SK-N-SH (cell line): ENCODE results near the gene FAM216A. TPM values are rescaled to one million over a fixed set of nuclear protein-coding genes. Genes with fewer than 3 reads are reported as not detected.

Experiments used
- CTCF ChIA-PET: fragments of 300-600, 350-600 bp; formaldehyde crosslinking; extraction: SDS; loops from one replicate; lab custom pipeline; 2021; lab: Yijun Ruan, JAX
- POLR2A ChIA-PET: fragments of 350-600 bp; sonication (Branson Sonifier 250); formaldehyde crosslinking; extraction: SDS; loops from one replicate; lab custom pipeline; 2020; ENCODE audit warnings: antibody characterized with exemption, inconsistent platforms; lab: Yijun Ruan, JAX
- DNase-seq: peaks from one replicate; pipeline ENCODE4 v3.0.0; 2012
- H2AFZ ChIP-seq: fragments of 200-600 bp; sonication (generic); 2 replicates; pipeline ENCODE4 v1.8.1; 2016; ENCODE audit warnings: antibody characterized with exemption, mild to moderate bottlenecking, low read depth
- H3F3A ChIP-seq: fragments of 200-600 bp; sonication (generic); replicated peaks from 2 replicates; pipeline ENCODE3; 2016; ENCODE audit warnings: antibody characterized with exemption, mild to moderate bottlenecking; ENCODE audit not compliant: insufficient read depth
- H3K27ac ChIP-seq, 2 experiments: fragments of 200-500 bp in 1 of 2; fragments of 200-600 bp in 1 of 2; sonication (Bioruptor generic) in 1 of 2; sonication (generic), shearing (Covaris generic) in 1 of 2; 2 replicates each; pipeline versions ENCODE4 v1.5.1 to v1.6.1; 2014 to 2016; ENCODE audit warnings: low read depth in 2 of 2, inconsistent platforms in 1 of 2, low read length in 1 of 2, mild to moderate bottlenecking in 1 of 2, mixed read lengths in 1 of 2
- H3K27me3 ChIP-seq: fragments of 200-600 bp; sonication (generic), shearing (Covaris generic); 2 replicates; pipeline ENCODE4 v1.6.1; 2016; ENCODE audit warnings: mixed run types; ENCODE audit not compliant: insufficient read depth
- H3K36me3 ChIP-seq, 2 experiments: fragments of 200-500 bp in 1 of 2; fragments of 200-600 bp in 1 of 2; sonication (Bioruptor generic) in 1 of 2; sonication (generic) in 1 of 2; replicated peaks in 1 of 2; 2 replicates each; pipeline versions ENCODE3 to v1.5.1; 2014 to 2016; ENCODE audit warnings: low read length in 1 of 2, mild to moderate bottlenecking in 1 of 2; ENCODE audit not compliant: insufficient read depth in 2 of 2, control insufficient read depth in 1 of 2
- H3K4me1 ChIP-seq, 2 experiments: fragments of 200-500 bp in 1 of 2; fragments of 200-600 bp in 1 of 2; sonication (Bioruptor generic) in 1 of 2; sonication (generic), shearing (Covaris generic) in 1 of 2; 2 replicates each; pipeline versions ENCODE4 v1.5.1 to v1.6.1; 2014 to 2016; ENCODE audit warnings: low read depth in 1 of 2, low read length in 1 of 2, mixed run types in 1 of 2; ENCODE audit not compliant: insufficient read depth in 2 of 2, control insufficient read depth in 1 of 2
- H3K4me2 ChIP-seq: fragments of 200-600 bp; sonication (generic), shearing (Covaris generic); 2 replicates; pipeline ENCODE4 v1.6.1; 2017; ENCODE audit warnings: mixed run types
- H3K4me3 ChIP-seq, 2 experiments: fragments of 200-500 bp in 1 of 2; fragments of 200-600 bp in 1 of 2; sonication (Bioruptor generic) in 1 of 2; sonication (generic), shearing (Covaris generic) in 1 of 2; 2 replicates each; pipeline versions ENCODE4 v1.5.1 to v1.8.1; 2014 to 2016; ENCODE audit warnings: low read depth in 2 of 2, inconsistent platforms in 1 of 2, low read length in 1 of 2, mild to moderate bottlenecking in 1 of 2, mixed read lengths in 1 of 2, moderate library complexity in 1 of 2
- H3K79me2 ChIP-seq: fragments of 200-600 bp; sonication (generic); 2 replicates; pipeline ENCODE4 v1.8.1; 2017; ENCODE audit warnings: mild to moderate bottlenecking; ENCODE audit not compliant: insufficient read depth
- H3K9ac ChIP-seq: fragments of 200-600 bp; sonication (generic); 2 replicates; pipeline ENCODE4 v1.6.1; 2017; ENCODE audit warnings: mixed run types
- H3K9me2 ChIP-seq: fragments of 200-600 bp; sonication (generic); 2 replicates; pipeline ENCODE4 v1.6.1; 2017; ENCODE audit warnings: mixed run types
- H3K9me3 ChIP-seq: fragments of 200-600 bp; sonication (generic); 2 replicates; pipeline ENCODE4 v1.6.1; 2017; ENCODE audit warnings: mixed run types, mild to moderate bottlenecking, moderate library complexity
- H4K20me1 ChIP-seq: fragments of 200-600 bp; sonication (generic); 2 replicates; pipeline ENCODE4 v1.6.1; 2017; ENCODE audit warnings: mild to moderate bottlenecking, mixed run types; ENCODE audit not compliant: insufficient read depth
- ELF1 ChIP-seq: IDR thresholded peaks from 2 replicates; pipeline ENCODE4 v1.4.0; 2012
- EP300 ChIP-seq, 2 experiments: IDR thresholded peaks; 2 replicates each; pipeline versions ENCODE4 v1.4.0 to v1.6.1; 2012; ENCODE audit warnings: borderline replicate concordance in 1 of 2, low read depth in 1 of 2, low read length in 1 of 2
- EZH2phosphoT487 ChIP-seq: fragments of 200-600 bp; sonication (generic); IDR thresholded peaks from 2 replicates; pipeline ENCODE4 v1.6.1; 2017; ENCODE audit warnings: low read depth, mixed run types, mild to moderate bottlenecking, antibody characterized with exemption, moderate library complexity, borderline replicate concordance
- FOSL2 ChIP-seq: IDR thresholded peaks from 2 replicates; pipeline ENCODE4 v1.4.0; 2012; ENCODE audit warnings: low read depth, mild to moderate bottlenecking, moderate library complexity, borderline replicate concordance
- GATA2 ChIP-seq: sonication (generic); formaldehyde crosslinking; IDR thresholded peaks from 2 replicates; pipeline ENCODE4 v1.5.0; 2020; ENCODE audit warnings: mild to moderate bottlenecking, missing genetic modification reagents
- JUND ChIP-seq: IDR thresholded peaks from 2 replicates; pipeline ENCODE4 v1.4.0; 2012
- MEF2A ChIP-seq: IDR thresholded peaks from 2 replicates; pipeline ENCODE4 v1.4.0; 2012; ENCODE audit warnings: low read depth, borderline replicate concordance
- MXI1 ChIP-seq: IDR thresholded peaks from 2 replicates; pipeline ENCODE4 v1.6.1; 2012; ENCODE audit warnings: mild to moderate bottlenecking, low read depth, low read length, improper control_type of control experiment
- NFIC ChIP-seq: IDR thresholded peaks from 2 replicates; pipeline ENCODE4 v1.4.0; 2012; ENCODE audit warnings: borderline replicate concordance
- NRF1 ChIP-seq: IDR thresholded peaks from 2 replicates; pipeline ENCODE4 v1.6.1; 2012; ENCODE audit warnings: low read depth, mild to moderate bottlenecking, low read length
- POLR2AphosphoS5 ChIP-seq: IDR thresholded peaks from 2 replicates; pipeline ENCODE4 v1.6.1; 2012; ENCODE audit warnings: low read depth, low read length
- RAD21 ChIP-seq: IDR thresholded peaks from 2 replicates; pipeline ENCODE4 v1.6.1; 2012; ENCODE audit warnings: mild to moderate bottlenecking, low read length
- RCOR1 ChIP-seq: fragments of 150-350 bp; IDR thresholded peaks from 2 replicates; pipeline ENCODE4 v1.6.1; 2017; ENCODE audit warnings: antibody characterized with exemption, low read length
- RFX5 ChIP-seq: IDR thresholded peaks from 2 replicates; pipeline ENCODE4 v1.6.1; 2012; ENCODE audit warnings: mild to moderate bottlenecking, improper control_type of control experiment, low read length
- RXRA ChIP-seq: IDR thresholded peaks from 2 replicates; pipeline ENCODE4 v1.4.0; 2012; ENCODE audit warnings: low read depth, mild to moderate bottlenecking, borderline replicate concordance
- SIN3A ChIP-seq: IDR thresholded peaks from 2 replicates; pipeline ENCODE4 v1.6.1; 2012; ENCODE audit warnings: low read depth, mild to moderate bottlenecking, low read length, moderate library complexity, borderline replicate concordance
- SMC3 ChIP-seq: IDR thresholded peaks from 2 replicates; pipeline ENCODE4 v1.6.1; 2012; ENCODE audit warnings: low read depth, low read length, improper control_type of control experiment
- TCF12 ChIP-seq: IDR thresholded peaks from 2 replicates; pipeline ENCODE4 v1.4.0; 2012
- YY1 ChIP-seq: IDR thresholded peaks from 2 replicates; pipeline ENCODE4 v1.4.0; 2012; ENCODE audit warnings: low read depth, mild to moderate bottlenecking
- WGBS: methylation state at CpG from one replicate; pipeline ENCODE4 v1.1.6; 2017; ENCODE audit warnings: low lambda C conversion rate; 5-methylcytosine and 5-hydroxymethylcytosine counted together
- polyA plus RNA-seq, 3 experiments: library from polyadenylated mRNA; depleted of rRNA; stranded (reverse); fragments of >200 nt; gene quantifications; 2 replicates each; pipeline ENCODE4 v1.2.3, GENCODE V29; 2012
- TF ChIP-seq, protein P1 (sequence below): IDR thresholded peaks from 2 replicates; pipeline ENCODE4 v1.4.0; 2012; ENCODE audit warnings: low read depth, borderline replicate concordance
- TF ChIP-seq, protein P2 (sequence below): fragments of 200-600 bp; sonication (generic); IDR thresholded peaks from 2 replicates; pipeline ENCODE4 v1.6.1; 2017; ENCODE audit warnings: antibody characterized with exemption, mild to moderate bottlenecking, moderate library complexity
- TF ChIP-seq, protein P3 (sequence below): IDR thresholded peaks from 2 replicates; pipeline ENCODE4 v1.6.1; 2012; ENCODE audit warnings: mild to moderate bottlenecking, low read depth, low read length, moderate library complexity
- TF ChIP-seq, protein P4 (sequence below): IDR thresholded peaks from 2 replicates; pipeline ENCODE4 v1.4.0; 2012; ENCODE audit warnings: low read depth
- TF ChIP-seq, protein P5 (sequence below): fragments of 150-350 bp; IDR thresholded peaks from 2 replicates; pipeline ENCODE4 v1.6.1; 2016; ENCODE audit warnings: mild to moderate bottlenecking, low read depth, low read length

Gene FAM216A
- polyA plus RNA-seq, 1 of the 3 experiments (the other 2 are of a cell fraction) = 29.8 TPM

DNA sequence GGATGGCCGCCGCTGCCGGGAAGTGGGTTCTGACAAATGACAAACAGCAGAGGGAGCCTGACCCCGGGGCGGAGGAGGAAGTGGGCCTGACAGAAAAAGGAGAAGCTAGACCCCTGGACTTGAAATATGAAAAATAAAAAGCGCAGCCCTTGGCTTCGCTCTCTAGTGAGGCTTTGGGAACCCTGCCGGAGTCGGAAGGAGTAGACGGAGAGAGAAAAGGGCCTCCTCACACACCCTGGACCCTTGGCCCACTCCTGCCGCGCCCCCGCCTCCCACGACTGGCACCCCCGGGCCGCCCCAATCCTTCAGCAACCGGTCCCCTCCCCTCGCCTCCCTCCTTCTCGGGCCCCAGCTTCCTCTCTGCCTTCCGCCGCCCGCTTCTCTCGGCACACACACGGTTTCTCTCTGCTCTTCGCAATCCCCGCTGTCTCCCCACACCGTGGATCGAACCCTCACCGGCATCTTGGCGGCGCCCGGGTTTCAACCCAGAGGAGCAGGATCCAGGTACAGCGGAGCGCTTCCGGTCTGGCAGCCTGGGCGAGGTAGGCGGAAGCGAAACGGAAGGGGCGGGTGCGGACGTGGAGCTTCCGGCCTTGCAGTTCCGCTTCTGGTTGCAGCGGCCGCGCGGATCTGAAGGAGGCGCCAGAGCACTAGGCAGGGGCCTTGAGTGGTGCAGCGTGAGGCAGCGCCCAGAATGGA, 18.7 kb upstream of the FAM216A start, which contains the start of gene ARPC3:
Gene ARPC3, minus strand, starts transcription at position 539 of the 699 bp plus-strand sequence. Its CDS starts 77 bp downstream, at position 462.
- Histone ChIP-seq H3K27ac (peak within 1 kb of the TSS; percentile 90 to 93), H3K36me3 (peaks cover 18 to 40% of the 10 kb centered on the region in 2 experiments), H3K4me1 (no peaks in the 10 kb centered on the region; a peak in 1 of 4 replicates), H4K20me1 (peaks cover 25% of the 10 kb centered on the region; the same call in 1 of the 2 replicates), H3K4me3 (peak within 1 kb of the TSS; percentile 71 to 87), H3F3A (peaks cover 19% of the 10 kb centered on the region), H3K9me2 (no peaks in the 10 kb centered on the region), H3K9ac (peak within 1 kb of the TSS; percentile 91), H2AFZ (peak within 1 kb of the TSS; percentile 93), H3K79me2 (peaks cover 54% of the 10 kb centered on the region), H3K4me2 (peak within 1 kb of the TSS; percentile 82), H3K9me3 (no peaks in the 10 kb centered on the region), H3K27me3 (no peaks in the 10 kb centered on the region)
- POLR2A ChIA-PET = interaction anchor here (0.6 to 4.4 kb wide), 12 partner anchors 8 to 1737 kb away, joined by 3 to 26 read pairs (median 4); partner anchors contain the start of genes FAM216A and GPN3
- DNase-seq = peak; percentile 93
- CTCF ChIA-PET = interaction anchor here (0.6 to 7.1 kb wide), 45 partner anchors 9 to 585 kb away, joined by 3 to 101 read pairs (median 4); partner anchors contain the start of genes ANKRD13A, FAM216A, GPN3 and TCTN1
- under 1% methylated on average over 45 of the region's 51 CpGs for WGBS
- TF ChIP-seq EZH2phosphoT487 (no peak), RXRA (no peak), NRF1 (no peak), POLR2AphosphoS5 (peak; percentile 89), RAD21 (peak; percentile 85), RCOR1 (no peak; the same call in none of the 2 replicates), GATA2 (CRISPR knock-in tag) (no peak), MXI1 (no peak; the same call in none of the 2 replicates), NFIC (peak; percentile 19; the same call in 1 of the 2 replicates), RFX5 (no peak), SIN3A (peak; percentile 69; the same call in 1 of the 2 replicates), FOSL2 (no peak; the same call in 1 of the 2 replicates), JUND (no peak), YY1 (peak; percentile 46; the same call in 1 of the 2 replicates), ELF1 (peak; percentile 98), SMC3 (peak; percentile 47), TCF12 (peak; percentile 27), MEF2A (no peak), EP300 (IDR thresholded peaks at IDR 0.05; ENCODE audit: borderline replicate concordance in 1 of 2, low read depth in 1 of 2, low read length in 1 of 2) (no peak)
- TF ChIP-seq, protein P1, sequence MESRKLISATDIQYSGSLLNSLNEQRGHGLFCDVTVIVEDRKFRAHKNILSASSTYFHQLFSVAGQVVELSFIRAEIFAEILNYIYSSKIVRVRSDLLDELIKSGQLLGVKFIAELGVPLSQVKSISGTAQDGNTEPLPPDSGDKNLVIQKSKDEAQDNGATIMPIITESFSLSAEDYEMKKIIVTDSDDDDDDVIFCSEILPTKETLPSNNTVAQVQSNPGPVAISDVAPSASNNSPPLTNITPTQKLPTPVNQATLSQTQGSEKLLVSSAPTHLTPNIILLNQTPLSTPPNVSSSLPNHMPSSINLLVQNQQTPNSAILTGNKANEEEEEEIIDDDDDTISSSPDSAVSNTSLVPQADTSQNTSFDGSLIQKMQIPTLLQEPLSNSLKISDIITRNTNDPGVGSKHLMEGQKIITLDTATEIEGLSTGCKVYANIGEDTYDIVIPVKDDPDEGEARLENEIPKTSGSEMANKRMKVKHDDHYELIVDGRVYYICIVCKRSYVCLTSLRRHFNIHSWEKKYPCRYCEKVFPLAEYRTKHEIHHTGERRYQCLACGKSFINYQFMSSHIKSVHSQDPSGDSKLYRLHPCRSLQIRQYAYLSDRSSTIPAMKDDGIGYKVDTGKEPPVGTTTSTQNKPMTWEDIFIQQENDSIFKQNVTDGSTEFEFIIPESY = 0 out of 2 replicates have a peak, but pooled peaks have one; percentile 35
- TF ChIP-seq, protein P2, sequence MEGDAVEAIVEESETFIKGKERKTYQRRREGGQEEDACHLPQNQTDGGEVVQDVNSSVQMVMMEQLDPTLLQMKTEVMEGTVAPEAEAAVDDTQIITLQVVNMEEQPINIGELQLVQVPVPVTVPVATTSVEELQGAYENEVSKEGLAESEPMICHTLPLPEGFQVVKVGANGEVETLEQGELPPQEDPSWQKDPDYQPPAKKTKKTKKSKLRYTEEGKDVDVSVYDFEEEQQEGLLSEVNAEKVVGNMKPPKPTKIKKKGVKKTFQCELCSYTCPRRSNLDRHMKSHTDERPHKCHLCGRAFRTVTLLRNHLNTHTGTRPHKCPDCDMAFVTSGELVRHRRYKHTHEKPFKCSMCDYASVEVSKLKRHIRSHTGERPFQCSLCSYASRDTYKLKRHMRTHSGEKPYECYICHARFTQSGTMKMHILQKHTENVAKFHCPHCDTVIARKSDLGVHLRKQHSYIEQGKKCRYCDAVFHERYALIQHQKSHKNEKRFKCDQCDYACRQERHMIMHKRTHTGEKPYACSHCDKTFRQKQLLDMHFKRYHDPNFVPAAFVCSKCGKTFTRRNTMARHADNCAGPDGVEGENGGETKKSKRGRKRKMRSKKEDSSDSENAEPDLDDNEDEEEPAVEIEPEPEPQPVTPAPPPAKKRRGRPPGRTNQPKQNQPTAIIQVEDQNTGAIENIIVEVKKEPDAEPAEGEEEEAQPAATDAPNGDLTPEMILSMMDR = peak; percentile 85
- TF ChIP-seq, protein P3, sequence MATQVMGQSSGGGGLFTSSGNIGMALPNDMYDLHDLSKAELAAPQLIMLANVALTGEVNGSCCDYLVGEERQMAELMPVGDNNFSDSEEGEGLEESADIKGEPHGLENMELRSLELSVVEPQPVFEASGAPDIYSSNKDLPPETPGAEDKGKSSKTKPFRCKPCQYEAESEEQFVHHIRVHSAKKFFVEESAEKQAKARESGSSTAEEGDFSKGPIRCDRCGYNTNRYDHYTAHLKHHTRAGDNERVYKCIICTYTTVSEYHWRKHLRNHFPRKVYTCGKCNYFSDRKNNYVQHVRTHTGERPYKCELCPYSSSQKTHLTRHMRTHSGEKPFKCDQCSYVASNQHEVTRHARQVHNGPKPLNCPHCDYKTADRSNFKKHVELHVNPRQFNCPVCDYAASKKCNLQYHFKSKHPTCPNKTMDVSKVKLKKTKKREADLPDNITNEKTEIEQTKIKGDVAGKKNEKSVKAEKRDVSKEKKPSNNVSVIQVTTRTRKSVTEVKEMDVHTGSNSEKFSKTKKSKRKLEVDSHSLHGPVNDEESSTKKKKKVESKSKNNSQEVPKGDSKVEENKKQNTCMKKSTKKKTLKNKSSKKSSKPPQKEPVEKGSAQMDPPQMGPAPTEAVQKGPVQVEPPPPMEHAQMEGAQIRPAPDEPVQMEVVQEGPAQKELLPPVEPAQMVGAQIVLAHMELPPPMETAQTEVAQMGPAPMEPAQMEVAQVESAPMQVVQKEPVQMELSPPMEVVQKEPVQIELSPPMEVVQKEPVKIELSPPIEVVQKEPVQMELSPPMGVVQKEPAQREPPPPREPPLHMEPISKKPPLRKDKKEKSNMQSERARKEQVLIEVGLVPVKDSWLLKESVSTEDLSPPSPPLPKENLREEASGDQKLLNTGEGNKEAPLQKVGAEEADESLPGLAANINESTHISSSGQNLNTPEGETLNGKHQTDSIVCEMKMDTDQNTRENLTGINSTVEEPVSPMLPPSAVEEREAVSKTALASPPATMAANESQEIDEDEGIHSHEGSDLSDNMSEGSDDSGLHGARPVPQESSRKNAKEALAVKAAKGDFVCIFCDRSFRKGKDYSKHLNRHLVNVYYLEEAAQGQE = no peak; the same call in 1 of the 2 replicates
- TF ChIP-seq, protein P4, sequence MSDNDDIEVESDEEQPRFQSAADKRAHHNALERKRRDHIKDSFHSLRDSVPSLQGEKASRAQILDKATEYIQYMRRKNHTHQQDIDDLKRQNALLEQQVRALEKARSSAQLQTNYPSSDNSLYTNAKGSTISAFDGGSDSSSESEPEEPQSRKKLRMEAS = peak; percentile 88
- TF ChIP-seq, protein P5, sequence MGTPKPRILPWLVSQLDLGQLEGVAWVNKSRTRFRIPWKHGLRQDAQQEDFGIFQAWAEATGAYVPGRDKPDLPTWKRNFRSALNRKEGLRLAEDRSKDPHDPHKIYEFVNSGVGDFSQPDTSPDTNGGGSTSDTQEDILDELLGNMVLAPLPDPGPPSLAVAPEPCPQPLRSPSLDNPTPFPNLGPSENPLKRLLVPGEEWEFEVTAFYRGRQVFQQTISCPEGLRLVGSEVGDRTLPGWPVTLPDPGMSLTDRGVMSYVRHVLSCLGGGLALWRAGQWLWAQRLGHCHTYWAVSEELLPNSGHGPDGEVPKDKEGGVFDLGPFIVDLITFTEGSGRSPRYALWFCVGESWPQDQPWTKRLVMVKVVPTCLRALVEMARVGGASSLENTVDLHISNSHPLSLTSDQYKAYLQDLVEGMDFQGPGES = no peak
